C1 segment of cervical spinal cord (tissue), 14 donors: ENCODE data around the gene SPEM1.

Experiments
- DNase-seq, 14 donors: peaks; one replicate each; lab custom pipeline; 2025; lab: John Stamatoyannopoulos, UW

The SPEM1 gene

DNA sequence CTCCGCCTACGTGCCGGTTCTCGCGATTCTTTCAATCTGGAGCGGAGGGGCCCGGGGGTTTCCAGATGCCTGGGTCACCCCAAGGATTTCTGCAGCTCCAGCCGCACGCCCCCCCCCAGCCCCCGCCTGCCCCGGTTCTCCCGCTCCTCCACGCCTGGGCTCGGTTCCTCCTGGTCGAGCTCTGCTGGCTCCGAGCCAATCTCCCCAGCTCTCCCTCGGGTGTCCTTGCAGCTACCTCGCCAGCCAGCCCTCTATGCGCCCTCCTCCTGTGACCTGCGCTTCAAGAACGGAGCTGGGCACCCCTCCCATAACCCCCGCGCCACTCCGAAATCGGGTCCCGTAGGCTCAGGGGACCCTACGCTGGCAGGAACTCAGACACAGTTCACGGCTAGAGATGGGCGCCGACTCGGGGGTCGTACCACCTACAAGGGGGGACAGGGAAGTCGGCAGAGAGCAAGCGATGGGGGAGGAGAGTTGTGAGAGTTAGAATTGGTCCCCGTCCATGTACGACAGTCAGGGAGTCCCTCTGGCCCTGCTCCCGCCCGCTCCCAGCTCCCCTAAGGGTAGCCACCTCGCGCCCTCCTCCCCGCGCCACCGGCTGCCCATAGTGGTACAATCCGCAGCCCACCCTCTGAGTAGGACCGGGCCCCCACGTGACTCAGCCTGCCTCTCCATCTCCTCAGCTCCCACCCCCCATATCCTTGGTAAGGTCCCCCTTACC, 20.1 kb downstream of the SPEM1 start:
- DNase-seq = peak in 2 of 14 donors; percentile 47 to 59

GRCh38 chr17:7440834-7441195, 20.7 kb downstream of the SPEM1 start:
- peak in 2 of 14 donors; percentile 34 to 49 for DNase-seq

DNA sequence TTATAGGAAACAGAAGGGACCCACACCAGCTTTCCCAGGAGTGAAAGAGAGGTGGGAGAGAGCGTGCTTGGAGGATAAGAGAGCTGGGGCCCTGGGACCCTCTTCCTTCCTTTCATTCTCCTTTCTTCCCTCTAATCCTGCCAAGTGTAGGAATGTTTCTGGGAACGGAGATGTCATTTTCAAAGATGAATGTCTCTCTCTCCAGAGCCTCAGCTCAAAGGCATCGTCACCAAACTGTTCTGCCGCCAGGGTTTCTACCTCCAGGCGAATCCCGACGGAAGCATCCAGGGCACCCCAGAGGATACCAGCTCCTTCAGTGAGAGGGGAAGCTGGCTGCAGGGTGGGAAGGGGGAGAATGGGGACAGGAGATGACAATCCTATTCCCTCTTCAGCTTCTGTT, 21.1 kb downstream of the SPEM1 start:
- no peak for DNase-seq

DNA sequence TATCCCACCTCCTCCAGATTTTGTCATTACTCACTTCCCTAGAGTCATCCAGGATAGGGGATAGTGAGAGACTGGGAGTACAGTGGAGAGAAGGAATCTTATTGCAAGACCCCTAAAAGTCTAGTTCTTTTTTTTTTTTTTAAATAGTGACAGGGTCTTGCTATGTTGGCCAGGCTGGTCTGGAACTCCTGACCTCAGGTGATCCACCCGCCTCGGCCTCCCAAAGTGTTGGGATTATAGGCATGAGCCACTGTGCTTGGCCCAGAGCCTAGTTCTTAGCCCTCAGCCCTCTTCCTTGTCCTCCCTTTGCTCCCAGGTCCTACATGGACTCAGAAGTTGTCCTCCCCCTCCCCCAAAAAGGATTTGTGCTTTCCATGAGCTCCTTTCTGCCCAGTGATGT, 22.0 kb downstream of the SPEM1 start:
- no peak for DNase-seq

DNA sequence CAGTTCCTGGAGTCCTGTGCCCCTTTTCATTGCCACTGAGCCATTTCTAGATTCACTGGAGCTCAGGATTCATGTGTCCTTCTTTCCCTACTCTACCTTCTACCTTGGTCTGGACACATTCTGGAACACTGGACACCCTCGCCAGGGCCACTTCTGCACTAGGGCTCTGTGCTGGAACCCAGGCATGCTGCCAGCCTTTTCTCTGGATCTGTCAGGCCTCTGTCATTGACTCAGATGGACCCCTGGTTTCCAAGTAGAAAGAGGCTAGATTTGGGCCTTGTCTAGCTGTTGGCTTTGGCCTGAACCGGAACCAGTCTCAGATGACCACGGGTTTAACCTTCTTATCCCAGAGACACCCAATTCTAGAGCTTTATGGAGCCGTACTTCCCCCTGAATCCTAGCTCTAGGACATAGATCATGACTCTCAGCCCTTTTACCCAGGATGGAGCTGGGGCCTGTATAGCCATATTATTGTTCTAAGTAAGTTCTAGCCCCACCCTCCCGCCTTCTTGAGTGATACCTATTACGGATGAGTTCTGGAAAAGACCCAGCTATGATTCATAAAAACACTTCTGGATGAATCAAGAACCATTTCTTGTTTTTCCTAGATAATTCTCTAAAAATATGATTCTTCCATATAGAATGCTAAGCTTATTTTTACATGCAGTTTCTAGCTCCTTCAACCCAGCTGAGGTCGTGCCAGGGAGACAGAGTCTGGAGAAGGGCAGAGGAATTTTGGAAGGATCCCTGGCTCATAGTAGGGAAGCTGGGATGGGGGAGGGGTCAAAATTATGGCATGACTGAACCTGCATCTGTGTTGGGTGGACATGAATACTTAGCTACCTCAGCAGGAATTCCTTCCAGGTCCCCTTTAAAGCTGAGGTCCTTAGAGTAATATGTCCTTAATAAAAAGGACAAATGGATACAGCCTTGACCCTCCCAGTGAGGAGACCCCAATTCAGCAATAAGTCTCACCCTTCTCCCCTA, 23.7 kb downstream of the SPEM1 start:
- DNase-seq = no peak

- peak in 10 of 14 donors; percentile 18 to 75 (median 47) for DNase-seq
These were observed 24.8 kb downstream of the SPEM1 start, which contains the start of gene CHRNB1 for GRCh38 chr17:7444682-7445618. CHRNB1 (plus strand) TSS chr17:7445061; CDS start chr17:7445128, 67 bp downstream.

GRCh38 chr17:7445619-7445968, 25.5 kb downstream of the SPEM1 start:
- DNase-seq = peak in 1 of 14 donors; percentile 64

- DNase-seq = no peak
These were observed 28.3 kb downstream of the SPEM1 start for GRCh38 chr17:7448461-7448860.

DNA sequence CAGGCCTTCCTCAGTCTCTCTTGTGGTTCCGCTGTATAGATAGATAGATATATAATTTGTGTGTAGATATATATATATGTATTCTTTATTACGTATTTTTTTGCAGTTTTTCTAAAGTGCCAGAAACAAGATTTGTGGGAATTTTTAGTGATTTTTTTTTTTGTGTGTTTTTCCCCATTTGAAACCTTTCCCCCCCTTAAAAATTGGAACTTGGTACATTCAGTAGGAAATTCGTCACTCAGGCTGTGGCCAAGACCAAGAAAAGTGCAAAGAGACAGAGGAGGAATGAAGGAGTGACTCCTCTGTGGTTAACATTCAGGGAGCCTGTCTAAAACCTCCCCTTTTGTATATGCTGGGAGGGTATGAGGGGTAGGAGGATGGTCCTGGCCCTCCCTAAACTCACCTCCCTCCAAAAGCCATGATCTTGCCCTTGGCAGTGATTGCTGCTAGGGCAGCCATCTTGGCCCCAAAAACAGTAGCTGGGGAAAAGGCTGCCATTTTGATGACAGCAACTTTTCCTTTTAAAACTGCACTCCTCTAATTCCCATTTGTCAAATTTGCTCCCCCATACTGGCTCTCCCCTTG, 39.9 kb downstream of the SPEM1 start:
- DNase-seq = no peak

DNA sequence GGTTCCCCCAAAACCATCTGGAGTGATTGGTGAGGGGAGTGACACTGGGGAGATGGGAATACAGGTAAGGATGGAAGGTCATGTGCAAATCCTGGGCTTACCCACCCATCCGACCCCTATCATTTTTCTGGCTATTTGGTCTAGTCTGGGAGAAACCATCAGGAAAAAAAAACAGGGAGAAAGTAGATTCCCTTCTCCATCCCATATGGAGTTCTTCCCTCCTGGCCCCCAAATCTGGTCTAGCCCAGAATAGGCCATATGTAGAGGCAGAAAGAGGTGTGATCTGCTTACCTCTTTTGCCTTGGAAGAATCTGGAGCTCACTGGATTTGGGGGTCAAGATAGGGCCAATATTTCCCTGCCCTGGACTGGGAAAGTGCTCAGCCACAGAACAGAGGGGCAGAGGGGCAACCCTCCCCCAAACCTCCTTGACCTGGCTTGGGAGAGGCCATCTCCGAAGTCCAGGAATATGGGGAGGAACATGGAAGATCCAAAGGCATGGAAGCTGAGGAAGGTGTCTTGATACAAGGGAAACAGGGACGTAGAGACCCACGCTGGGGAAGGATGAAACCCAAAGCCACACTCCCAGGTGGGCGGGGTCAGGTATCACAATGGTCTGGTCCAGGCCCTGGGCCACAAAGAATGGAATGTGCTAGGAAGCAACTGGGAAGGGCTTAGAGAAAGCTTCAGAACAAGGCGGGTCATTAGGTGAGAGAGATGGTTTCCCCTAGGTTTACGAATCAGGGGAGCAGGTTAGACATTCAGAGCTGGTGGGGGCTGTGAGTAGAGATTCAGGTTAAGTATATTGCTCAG, 40.9 kb downstream of the SPEM1 start:
- no peak for DNase-seq

- DNase-seq = no peak
These were observed 42.6 kb downstream of the SPEM1 start for GRCh38 chr17:7462474-7463371.

- DNase-seq = no peak
These were observed 43.3 kb downstream of the SPEM1 start for GRCh38 chr17:7463372-7463846.

DNA sequence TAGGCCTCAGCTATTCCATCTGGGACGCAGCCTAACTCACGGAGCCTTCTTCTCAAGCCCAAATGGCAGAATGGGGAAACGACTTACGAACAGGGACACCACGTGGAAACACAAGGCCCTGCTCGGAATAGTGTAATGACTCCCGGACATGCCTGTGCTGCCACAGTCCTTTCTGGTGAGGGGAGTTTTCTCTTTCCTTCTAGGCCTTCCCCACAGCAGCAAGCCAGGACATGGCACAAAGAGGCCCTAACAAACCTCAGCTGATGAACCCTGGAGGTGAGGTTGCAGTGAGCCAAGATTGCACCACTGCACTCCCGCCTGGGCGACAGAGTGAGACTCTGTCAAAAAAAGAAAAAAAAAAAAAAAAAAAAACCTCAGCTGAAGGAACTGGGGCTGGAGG, 44.0 kb downstream of the SPEM1 start:
- no peak for DNase-seq

GRCh38 chr17:7465597-7466275, 45.6 kb downstream of the SPEM1 start:
- no peak for DNase-seq

DNA sequence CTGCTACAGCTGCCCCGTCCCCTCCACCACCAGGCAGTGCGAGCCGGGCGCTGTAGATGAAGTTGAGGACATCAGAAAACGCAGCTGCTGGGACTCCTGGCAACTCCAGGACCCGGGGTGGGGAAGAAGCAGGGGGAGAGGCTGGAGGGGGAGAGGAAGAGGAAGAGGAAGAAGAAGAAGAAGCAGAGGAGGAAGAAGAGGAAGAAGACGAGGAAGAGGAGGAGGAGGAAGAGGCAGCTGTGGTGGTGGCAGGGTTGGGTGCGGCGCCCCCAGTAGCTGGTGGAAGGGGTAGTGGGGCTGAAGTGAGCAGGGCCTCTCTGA, 46.2 kb downstream of the SPEM1 start:
- no peak for DNase-seq

- peak in 4 of 14 donors; percentile 9 to 53 (median 25) for DNase-seq
These were observed 46.7 kb downstream of the SPEM1 start for GRCh38 chr17:7466639-7467341.

- no peak for DNase-seq
These were observed 47.4 kb downstream of the SPEM1 start for GRCh38 chr17:7467498-7467897.

DNA sequence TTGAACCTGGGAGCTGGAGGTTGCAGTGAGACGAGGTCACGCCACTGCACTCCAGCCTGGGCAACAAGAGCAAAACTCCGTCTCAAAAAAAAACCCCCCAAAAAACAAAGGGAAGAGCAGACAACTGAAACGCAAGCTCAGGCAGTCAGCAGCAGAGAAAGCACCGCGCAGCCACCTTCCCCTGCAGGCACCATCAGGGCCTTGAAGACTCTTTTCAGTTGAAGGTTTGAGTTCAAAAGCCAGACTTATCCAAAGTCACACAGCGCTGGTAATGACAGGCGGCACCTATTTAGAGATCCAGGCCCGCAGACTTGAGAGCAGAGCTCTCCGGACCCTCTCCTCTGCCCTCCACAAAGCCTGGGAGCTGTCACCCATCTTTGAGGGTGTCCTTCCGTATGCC, 48.2 kb downstream of the SPEM1 start:
- no peak for DNase-seq
